Thoracic aorta (tissue), 2 donors: ENCODE measurements around the gene LAMP1. TPM values are rescaled to one million over a fixed set of nuclear protein-coding genes. Genes with fewer than 3 reads are reported as not detected.
"Not testable (repeated sequence)": the region's sequence is repeated elsewhere in the genome, so short reads cannot be mapped to it uniquely, and the experiment has no call there.

Experiments used
- ATAC-seq: fragments of 150-250 bp; one replicate; pipeline ENCODE4 v1.8.0; 2017; ENCODE audit warnings: low read depth; ENCODE audit not compliant: insufficient number of reproducible peaks, low FRiP score
- DNase-seq: peaks from one replicate; pipeline ENCODE4 v3.0.0-alpha.2; 2020; ENCODE audit warnings: low spot score
- H3K27ac ChIP-seq, 2 donors: fragments of 200-600 bp; sonication (generic); 1 replicate in 1 of 2; 2 replicates in 1 of 2; pipeline ENCODE4 v1.5.1; 2016; ENCODE audit warnings: mild to moderate bottlenecking in 2 of 2, moderate library complexity in 2 of 2
- H3K27me3 ChIP-seq: fragments of 200-600 bp; sonication (generic); replicated peaks from 2 replicates; pipeline ENCODE4 v1.6.0; 2016; ENCODE audit warnings: mild to moderate bottlenecking; ENCODE audit not compliant: insufficient read depth
- H3K36me3 ChIP-seq: fragments of 200-600 bp; sonication (generic); one replicate; pipeline ENCODE4 v1.5.1; 2016
- H3K4me1 ChIP-seq, 2 donors: fragments of 200-600 bp; sonication (generic); 1 replicate in 1 of 2; 2 replicates in 1 of 2; pipeline versions ENCODE4 v1.5.1 to v1.6.0; 2016; ENCODE audit warnings: low read depth in 2 of 2, mild to moderate bottlenecking in 1 of 2; ENCODE audit not compliant: control insufficient read depth in 1 of 2
- H3K4me3 ChIP-seq: fragments of 200-600 bp; sonication (generic); 2 replicates; pipeline ENCODE4 v1.5.1; 2016; ENCODE audit warnings: mild to moderate bottlenecking
- H3K9me3 ChIP-seq: fragments of 200-600 bp; sonication (generic); 2 replicates; pipeline ENCODE4 v1.5.1; 2016
- total RNA-seq, 2 donors: library from RNA; depleted of rRNA; stranded (reverse); fragments of >200 nt; gene quantifications; one replicate each; pipeline versions ENCODE4 v1.1.0 to v1.2.3, GENCODE V29; 2016
- TF ChIP-seq, protein P1 (sequence below): fragments of 200-600 bp; sonication (generic); IDR thresholded peaks from one replicate; pipeline ENCODE4 v1.5.1; 2019; ENCODE audit warnings: antibody characterized with exemption

The LAMP1 gene
- total RNA-seq, 2 donors from 2014 or later: 145 to 210 TPM

GRCh38 chr13:113345486-113345885 lies 48.4 kb downstream of the LAMP1 start:
- TF ChIP-seq, protein P1, sequence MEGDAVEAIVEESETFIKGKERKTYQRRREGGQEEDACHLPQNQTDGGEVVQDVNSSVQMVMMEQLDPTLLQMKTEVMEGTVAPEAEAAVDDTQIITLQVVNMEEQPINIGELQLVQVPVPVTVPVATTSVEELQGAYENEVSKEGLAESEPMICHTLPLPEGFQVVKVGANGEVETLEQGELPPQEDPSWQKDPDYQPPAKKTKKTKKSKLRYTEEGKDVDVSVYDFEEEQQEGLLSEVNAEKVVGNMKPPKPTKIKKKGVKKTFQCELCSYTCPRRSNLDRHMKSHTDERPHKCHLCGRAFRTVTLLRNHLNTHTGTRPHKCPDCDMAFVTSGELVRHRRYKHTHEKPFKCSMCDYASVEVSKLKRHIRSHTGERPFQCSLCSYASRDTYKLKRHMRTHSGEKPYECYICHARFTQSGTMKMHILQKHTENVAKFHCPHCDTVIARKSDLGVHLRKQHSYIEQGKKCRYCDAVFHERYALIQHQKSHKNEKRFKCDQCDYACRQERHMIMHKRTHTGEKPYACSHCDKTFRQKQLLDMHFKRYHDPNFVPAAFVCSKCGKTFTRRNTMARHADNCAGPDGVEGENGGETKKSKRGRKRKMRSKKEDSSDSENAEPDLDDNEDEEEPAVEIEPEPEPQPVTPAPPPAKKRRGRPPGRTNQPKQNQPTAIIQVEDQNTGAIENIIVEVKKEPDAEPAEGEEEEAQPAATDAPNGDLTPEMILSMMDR: no peak
- ATAC-seq (no peak), DNase-seq (no peak)
- Histone ChIP-seq H3K27me3 (no peaks in the 10 kb centered on the region), H3K4me3 (no peak overlapping the region), H3K4me1 (no peaks in the 10 kb centered on the region), H3K27ac (no peak overlapping the region), H3K9me3 (no peaks in the 10 kb centered on the region), H3K36me3 (peaks cover 3% of the 10 kb centered on the region)

- not testable (repeated sequence) for H3K4me1 ChIP-seq, H3K36me3 ChIP-seq, H3K27me3 ChIP-seq, H3K27ac ChIP-seq, DNase-seq, H3K4me3 ChIP-seq, H3K9me3 ChIP-seq, ATAC-seq
Measured at GRCh38 chr13:113347736-113348225, 50.7 kb downstream of the LAMP1 start.

DNA sequence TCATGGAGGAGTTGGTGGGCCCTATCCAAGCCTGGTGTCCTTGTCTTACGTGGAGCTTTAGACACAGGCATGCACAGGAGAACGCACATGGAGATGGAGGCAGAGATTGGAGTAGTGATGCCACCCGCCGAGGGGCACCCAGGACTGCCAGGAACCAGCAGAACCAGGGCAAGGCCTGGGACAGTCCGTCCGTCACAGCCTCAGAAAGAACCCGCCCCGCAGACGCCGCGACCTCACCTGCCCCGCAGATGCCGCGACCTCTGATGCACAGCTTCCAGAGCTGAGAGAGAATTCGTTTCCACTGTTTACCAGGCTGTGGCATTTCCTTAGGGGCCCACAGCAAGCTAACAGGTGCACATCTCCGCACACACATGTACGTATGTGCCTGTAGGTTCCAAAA lies 51.6 kb downstream of the LAMP1 start:
- H3K36me3 ChIP-seq: peaks cover 3% of the 10 kb centered on the region
- DNase-seq: no peak
- H3K4me3 ChIP-seq: no peak overlapping the region
- H3K27me3 ChIP-seq: no peaks in the 10 kb centered on the region
- H3K27ac ChIP-seq: no peak overlapping the region
- no peak for ATAC-seq
- H3K9me3 ChIP-seq: no peaks in the 10 kb centered on the region
- H3K4me1 ChIP-seq: no peaks in the 10 kb centered on the region
- TF ChIP-seq, protein P1: no peak

DNA sequence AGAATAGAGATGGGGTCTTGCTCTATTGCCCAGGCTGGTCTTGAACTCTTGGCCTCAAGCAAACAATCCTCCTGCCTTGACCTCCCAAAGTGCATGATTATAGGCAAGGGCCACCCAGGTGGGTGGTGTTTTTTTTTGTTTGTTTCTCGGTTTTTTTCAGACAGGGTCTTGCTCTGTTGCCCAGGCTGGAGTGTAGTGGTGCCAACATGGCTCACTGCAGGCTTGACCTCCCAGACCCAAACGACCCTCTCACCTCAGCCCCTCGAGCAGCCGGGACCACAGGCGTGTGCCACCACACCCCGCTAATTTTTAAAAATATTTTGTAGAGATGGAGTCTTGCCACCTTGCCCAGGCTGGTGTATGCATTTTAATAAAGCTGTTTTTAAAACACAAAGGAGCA lies 52.0 kb downstream of the LAMP1 start:
- ATAC-seq (no peak), DNase-seq (no peak)
- Histone ChIP-seq H3K4me3 (no peak overlapping the region), H3K27ac (no peak overlapping the region), H3K36me3 (peaks cover 3% of the 10 kb centered on the region), H3K4me1 (no peaks in the 10 kb centered on the region), H3K27me3 (no peaks in the 10 kb centered on the region), H3K9me3 (no peaks in the 10 kb centered on the region)
- TF ChIP-seq, protein P1: no peak

- Histone ChIP-seq H3K4me1 (no peaks in the 10 kb centered on the region), H3K27me3 (no peaks in the 10 kb centered on the region), H3K27ac (no peak overlapping the region), H3K9me3 (no peaks in the 10 kb centered on the region), H3K36me3 (peaks cover 3% of the 10 kb centered on the region), H3K4me3 (no peak overlapping the region)
- TF ChIP-seq, protein P1: no peak
- ATAC-seq (no peak), DNase-seq (no peak)
Measured at GRCh38 chr13:113349491-113349890, 52.5 kb downstream of the LAMP1 start.
